ELR (cell line): ENCODE data around the gene DCTPP1.

ENCODE experiments used
- DNase-seq: peaks from one replicate; pipeline ENCODE4 v3.0.0-alpha.2; 2015; ENCODE audit warnings: low read depth

DCTPP1 gene

GRCh38 chr16:30447512-30448226 lies 17.8 kb upstream of the DCTPP1 start:
- DNase-seq = no peak

- DNase-seq = no peak
Measured at GRCh38 chr16:30446203-30446595, 16.4 kb upstream of the DCTPP1 start.

DNA sequence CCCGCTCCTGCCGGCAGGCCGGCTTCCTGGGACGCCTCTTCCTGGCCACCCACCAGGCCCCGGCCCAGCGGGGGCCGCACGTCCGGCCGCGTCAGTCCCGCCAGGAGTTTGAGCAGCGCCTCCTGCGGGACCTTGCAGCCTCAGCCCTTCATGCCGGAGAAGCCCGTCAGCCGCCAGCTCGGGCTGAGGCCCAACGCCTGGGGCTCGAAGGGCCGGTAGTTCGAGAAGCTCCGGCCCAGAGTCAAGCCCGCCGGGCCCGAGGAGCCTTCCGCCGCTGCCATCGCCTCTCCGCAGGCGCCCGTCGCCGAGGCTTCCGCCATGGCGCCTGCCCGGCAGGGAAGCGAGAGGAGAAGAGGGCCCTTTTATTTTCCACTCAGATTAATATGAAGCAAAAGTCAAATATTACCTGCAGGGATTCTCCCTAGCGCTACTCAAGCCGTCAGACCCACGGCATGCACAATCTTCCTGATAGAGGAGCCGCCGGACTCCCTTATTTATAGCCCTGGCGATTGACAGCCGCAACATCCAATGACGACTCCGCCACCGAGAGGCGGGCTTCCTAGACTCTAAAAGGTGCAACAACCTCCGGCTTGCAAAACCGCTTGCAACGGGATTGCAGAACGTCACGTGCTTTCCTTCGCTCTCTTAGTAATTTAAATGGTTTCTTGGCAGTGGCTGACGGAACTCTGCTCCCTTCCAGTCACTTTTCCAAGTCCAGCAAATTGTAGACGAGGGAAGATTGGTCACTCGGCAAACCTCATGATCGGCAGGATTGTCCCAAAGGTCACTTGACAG lies 15.8 kb upstream of the DCTPP1 start, which contains the start of gene SEPHS2:
Gene SEPHS2 (minus strand): TSS at position 467 of the 795 bp plus-strand sequence. CDS start 147 bp downstream, at position 320.
- DNase-seq = peak; percentile 98

DNA sequence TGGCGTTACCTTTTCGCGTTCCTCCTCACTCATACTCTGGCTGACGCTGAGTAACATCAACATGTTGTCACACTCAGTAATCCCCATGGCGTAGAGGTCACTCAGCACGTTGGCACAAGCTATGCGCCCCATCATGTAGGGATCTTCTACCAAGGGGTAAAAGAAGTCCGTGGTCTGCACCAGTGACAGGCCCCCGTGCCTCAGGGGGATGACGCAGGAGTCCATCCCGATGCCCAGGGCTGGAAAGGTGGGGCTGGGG lies 15.2 kb upstream of the DCTPP1 start:
- DNase-seq = no peak

GRCh38 chr16:30444231-30445148 lies 14.7 kb upstream of the DCTPP1 start:
- DNase-seq = no peak

DNA sequence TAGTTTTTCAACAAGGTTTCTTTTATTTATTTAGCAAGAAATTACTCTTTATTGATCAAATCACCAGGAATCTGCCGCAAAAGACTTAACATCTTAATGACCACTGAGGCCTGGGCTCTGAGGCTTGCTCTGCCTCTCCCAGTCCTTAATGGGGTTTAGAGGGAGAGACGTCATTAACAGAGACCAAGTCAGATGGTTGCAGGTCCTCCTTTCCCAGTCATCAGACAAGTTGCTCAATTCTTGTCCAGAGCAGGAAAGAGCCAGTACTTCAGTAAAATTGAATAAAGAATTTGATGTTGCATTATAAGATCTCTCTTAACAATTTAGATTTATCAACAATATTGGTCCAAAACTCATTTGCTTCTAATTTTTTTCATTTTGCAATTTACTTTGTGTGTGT lies 13.8 kb upstream of the DCTPP1 start:
- DNase-seq = no peak

GRCh38 chr16:30439720-30440348 lies 10.0 kb upstream of the DCTPP1 start:
- no peak for DNase-seq

DNA sequence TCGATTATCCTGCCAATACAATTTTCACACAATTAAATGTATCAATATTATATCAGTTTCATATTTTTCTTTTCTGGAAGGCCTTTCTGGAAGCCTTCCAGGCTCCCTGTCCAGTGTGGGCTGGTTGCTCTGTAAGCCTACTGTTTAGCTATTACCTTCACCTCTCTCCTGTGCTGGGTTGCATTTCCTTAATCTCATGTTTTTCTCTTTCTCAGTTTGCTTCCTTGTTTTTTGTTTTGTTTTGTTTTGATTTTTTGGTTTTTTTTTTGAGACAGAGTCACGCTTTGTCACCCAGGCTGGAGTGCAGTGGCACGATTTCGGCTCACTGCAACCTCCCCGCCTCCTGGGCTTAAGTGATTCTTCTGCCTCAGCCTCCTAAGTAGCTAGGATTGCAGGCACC lies 9.0 kb upstream of the DCTPP1 start:
- no peak for DNase-seq

DNA sequence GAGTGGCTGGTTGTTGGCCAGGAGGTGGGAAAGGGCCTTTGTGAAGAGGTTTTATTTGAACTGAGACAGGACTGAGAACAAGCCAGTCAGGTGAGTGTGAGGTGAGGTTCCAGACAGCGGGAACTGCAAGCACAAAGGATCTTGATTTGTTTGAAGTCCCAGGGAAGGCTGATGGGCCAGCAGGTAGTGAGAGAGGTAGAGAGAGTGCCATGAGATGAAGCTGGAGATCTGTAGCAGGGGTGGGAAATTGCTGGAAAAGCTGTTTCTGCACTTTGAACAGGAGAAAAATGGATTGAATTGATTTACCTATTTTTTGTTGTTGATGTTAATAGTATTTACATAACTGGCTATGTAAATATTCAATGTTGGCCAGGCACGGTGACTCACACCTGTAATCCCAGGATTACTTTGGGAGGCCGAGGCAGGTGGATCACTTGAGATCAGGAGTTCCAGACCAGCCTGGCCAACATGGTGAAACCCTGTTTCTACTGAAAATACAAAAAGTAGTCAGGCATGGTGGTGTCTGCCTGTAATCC lies 7.7 kb upstream of the DCTPP1 start:
- DNase-seq = no peak

- no peak for DNase-seq
Measured at GRCh38 chr16:30434852-30435251, 5.0 kb upstream of the DCTPP1 start.

- no peak for DNase-seq
Measured at GRCh38 chr16:30430428-30430970, 669 bp upstream of the DCTPP1 start.

GRCh38 chr16:30429418-30429677 lies 482 bp downstream of the DCTPP1 start:
- DNase-seq = no peak

DNA sequence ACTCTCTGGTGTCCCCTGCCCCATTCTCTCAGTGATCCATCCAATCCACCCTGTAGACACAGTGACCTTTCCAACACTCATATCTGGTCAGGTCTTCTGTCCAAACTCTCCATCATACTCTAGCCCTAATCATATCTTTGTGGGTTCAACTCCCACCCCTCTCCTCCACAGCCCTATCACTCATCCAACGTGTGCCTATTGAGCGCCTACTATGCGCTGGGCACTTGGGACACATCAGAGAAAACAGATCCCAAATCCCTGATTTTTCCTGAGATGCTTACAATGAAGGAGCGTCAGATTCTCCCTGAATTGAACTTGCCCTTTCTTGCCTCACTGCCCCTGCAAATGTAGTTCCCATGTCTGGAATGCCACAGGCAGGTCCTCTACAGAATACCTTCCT lies 1.8 kb downstream of the DCTPP1 start:
- DNase-seq = no peak

DNA sequence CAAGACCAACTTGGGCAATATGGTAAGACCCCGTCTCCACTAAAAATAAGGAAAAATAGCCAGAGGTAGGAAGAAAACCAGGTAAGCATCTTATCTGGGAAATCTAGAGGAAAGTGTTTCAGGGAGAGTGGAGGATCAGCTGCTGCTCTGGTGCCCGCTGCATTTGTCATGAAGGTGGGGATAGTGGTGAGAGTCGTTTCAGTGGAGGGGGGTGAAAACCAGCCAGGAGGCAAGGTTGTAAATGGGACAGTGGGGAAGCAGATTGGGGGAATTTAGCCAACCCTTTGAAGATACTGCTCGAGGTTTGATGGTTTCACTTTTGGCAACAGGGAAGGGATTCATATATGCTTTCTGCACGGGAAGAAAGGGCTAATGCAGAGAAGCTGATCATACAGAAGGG lies 8.8 kb downstream of the DCTPP1 start:
- no peak for DNase-seq

GRCh38 chr16:30418350-30419181 lies 11.3 kb downstream of the DCTPP1 start:
- no peak for DNase-seq

DNA sequence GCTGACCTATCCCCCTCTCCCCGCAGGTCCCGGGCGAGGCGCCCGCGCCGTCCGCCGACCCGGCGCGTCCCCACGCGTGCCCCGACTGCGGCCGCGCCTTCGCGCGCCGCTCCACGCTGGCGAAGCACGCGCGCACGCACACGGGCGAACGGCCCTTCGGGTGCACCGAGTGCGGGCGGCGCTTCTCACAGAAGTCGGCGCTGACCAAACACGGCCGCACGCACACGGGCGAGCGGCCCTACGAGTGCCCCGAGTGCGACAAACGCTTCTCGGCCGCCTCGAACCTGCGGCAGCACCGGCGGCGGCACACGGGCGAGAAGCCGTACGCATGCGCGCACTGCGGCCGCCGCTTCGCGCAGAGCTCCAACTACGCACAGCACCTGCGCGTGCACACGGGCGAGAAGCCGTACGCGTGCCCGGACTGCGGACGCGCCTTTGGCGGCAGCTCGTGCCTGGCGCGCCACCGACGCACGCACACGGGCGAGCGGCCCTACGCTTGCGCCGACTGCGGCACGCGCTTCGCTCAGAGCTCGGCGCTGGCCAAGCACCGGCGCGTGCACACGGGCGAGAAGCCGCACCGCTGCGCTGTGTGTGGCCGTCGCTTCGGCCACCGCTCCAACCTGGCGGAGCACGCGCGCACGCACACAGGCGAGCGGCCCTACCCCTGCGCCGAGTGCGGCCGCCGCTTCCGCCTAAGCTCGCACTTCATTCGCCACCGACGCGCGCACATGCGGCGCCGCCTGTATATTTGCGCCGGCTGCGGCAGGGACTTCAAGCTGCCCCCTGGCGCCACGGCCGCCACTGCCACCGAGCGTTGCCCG lies 12.1 kb downstream of the DCTPP1 start:
- DNase-seq = peak; percentile 89

DNA sequence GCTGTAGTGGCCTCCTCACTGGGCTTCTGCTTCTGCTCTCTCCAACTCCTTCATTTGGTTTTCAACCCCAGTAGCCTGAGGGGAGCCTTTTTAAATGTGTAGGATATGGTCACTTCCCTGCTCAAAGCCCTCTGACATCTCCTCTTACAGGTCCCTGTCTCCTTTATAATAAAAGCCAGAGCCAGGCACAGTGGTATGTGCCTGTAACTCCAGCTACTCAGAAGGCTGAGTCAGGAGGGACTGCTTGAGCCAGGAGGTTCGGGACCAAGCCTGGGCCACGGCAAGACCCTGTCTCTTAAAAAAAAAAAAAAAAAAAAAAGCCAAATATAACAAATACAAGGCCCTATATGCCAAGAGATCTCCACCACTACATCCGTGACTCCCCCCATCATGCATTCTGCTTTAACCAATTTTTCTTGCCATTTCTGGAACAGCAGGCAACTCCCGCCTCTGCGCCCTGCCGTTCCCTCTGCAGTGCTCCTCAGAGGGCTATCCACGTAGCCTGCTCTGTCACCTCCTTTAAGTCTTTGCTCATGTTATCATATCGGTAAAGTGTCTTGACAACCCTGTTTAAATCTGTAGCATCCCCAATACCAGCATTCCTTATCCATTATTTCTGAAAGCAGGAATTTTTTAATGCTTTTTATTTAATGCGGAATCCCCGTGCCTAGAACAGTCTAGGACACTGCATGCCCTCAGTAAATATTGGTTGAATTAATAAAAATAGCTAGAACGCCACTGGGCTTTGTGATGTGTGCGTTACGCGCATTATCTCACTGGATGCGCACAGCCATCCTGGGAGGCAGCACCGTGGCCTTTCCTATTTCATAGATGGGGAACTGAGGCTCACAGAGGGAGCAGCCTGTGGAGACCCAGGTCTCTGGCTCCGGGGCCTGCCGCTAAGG lies 13.0 kb downstream of the DCTPP1 start:
- no peak for DNase-seq

GRCh38 chr16:30416047-30416603 lies 13.7 kb downstream of the DCTPP1 start:
- DNase-seq = no peak

- no peak for DNase-seq
Measured at GRCh38 chr16:30414159-30414558, 15.7 kb downstream of the DCTPP1 start.
